HEK293 (cell line): Measurements from ENCODE around the gene ADAMTSL5.

ENCODE experiments used
- CTCF ChIA-PET: fragments of 350-600 bp; formaldehyde crosslinking; extraction: SDS; loops from one replicate; lab custom pipeline; 2021; ENCODE audit warnings: antibody characterized with exemption; lab: Yijun Ruan, JAX
- POLR2A ChIA-PET: fragments of 300-600 bp; formaldehyde crosslinking; extraction: SDS; loops from one replicate; lab custom pipeline; 2020; ENCODE audit warnings: antibody characterized with exemption, inconsistent platforms; lab: Yijun Ruan, JAX
- H3K27ac ChIP-seq: fragments of 200-500 bp; sonication (Bioruptor generic); 2 replicates; pipeline ENCODE4 v1.5.1; 2014; ENCODE audit warnings: low read depth, low read length, control low read depth, inconsistent platforms; ENCODE audit errors: extremely low read depth
- H3K36me3 ChIP-seq, 2 experiments: fragments of 200-500 bp in 1 of 2; sonication (Bioruptor generic) in 1 of 2; 1 replicate in 1 of 2; 2 replicates in 1 of 2; pipeline ENCODE4 v1.5.1; 2014 to 2017; ENCODE audit warnings: inconsistent platforms in 2 of 2, low read length in 2 of 2; ENCODE audit not compliant: control insufficient read depth in 2 of 2, insufficient read depth in 1 of 2
- H3K4me1 ChIP-seq: fragments of 200-500 bp; sonication (Bioruptor generic); 2 replicates; pipeline ENCODE4 v1.5.1; 2014; ENCODE audit warnings: mild to moderate bottlenecking, low read length, inconsistent platforms; ENCODE audit not compliant: control insufficient read depth, insufficient read depth
- H3K4me3 ChIP-seq: 2 replicates; pipeline ENCODE4 v1.5.1; 2011; ENCODE audit warnings: low read depth, mild to moderate bottlenecking, control low read depth, low read length, moderate library complexity
- H3K9me3 ChIP-seq: fragments of 200-500 bp; sonication (Bioruptor generic); 2 replicates; pipeline ENCODE4 v1.5.1; 2014; ENCODE audit warnings: low read depth, low read length, inconsistent platforms; ENCODE audit not compliant: control insufficient read depth, insufficient read depth
- GLIS2 ChIP-seq: fragments of 450-650 bp; formaldehyde crosslinking; IDR thresholded peaks from 2 replicates; pipeline ENCODE4 v1.5.1; 2016; ENCODE audit warnings: missing biosample characterization, missing genetic modification characterization
- HOXC10 ChIP-seq: sonication (generic); formaldehyde crosslinking; IDR thresholded peaks from 2 replicates; pipeline ENCODE4 v1.8.1; 2023; ENCODE audit warnings: mild to moderate bottlenecking, missing genetic modification reagents
- KLF1 ChIP-seq: fragments of 450-650 bp; formaldehyde crosslinking; IDR thresholded peaks from 2 replicates; pipeline ENCODE4 v1.5.1; 2016; ENCODE audit warnings: missing biosample characterization, missing genetic modification characterization
- SCRT2 ChIP-seq: fragments of 450-650 bp; formaldehyde crosslinking; IDR thresholded peaks from 2 replicates; pipeline ENCODE4 v1.5.1; 2016; ENCODE audit warnings: missing biosample characterization, missing genetic modification characterization
- ZBTB8A ChIP-seq: fragments of 450-650 bp; formaldehyde crosslinking; IDR thresholded peaks from 2 replicates; pipeline ENCODE4 v1.5.1; 2016; ENCODE audit warnings: missing biosample characterization, missing genetic modification characterization
- ZFP3 ChIP-seq: fragments of 450-650 bp; formaldehyde crosslinking; IDR thresholded peaks from 2 replicates; pipeline ENCODE4 v1.5.1; 2016; ENCODE audit warnings: low read depth, missing biosample characterization, missing genetic modification characterization
- ZNF121 ChIP-seq: fragments of 450-650 bp; formaldehyde crosslinking; IDR thresholded peaks from 2 replicates; pipeline ENCODE4 v1.5.1; 2016; ENCODE audit warnings: missing biosample characterization, missing genetic modification characterization
- ZNF157 ChIP-seq: fragments of 450-650 bp; formaldehyde crosslinking; IDR thresholded peaks from 2 replicates; pipeline ENCODE4 v1.5.1; 2016; ENCODE audit warnings: missing biosample characterization, missing genetic modification characterization
- ZNF16 ChIP-seq: fragments of 450-650 bp; formaldehyde crosslinking; IDR thresholded peaks from 2 replicates; pipeline ENCODE4 v1.5.1; 2016; ENCODE audit warnings: low read depth, missing biosample characterization, missing genetic modification characterization
- ZNF311 ChIP-seq: fragments of 450-650 bp; formaldehyde crosslinking; IDR thresholded peaks from 2 replicates; pipeline ENCODE4 v1.5.1; 2017; ENCODE audit warnings: missing biosample characterization, missing genetic modification characterization, borderline replicate concordance
- ZNF341 ChIP-seq: fragments of 450-650 bp; formaldehyde crosslinking; IDR thresholded peaks from 2 replicates; pipeline ENCODE4; 2016; ENCODE audit warnings: low read depth, missing biosample characterization, missing genetic modification characterization
- ZNF366 ChIP-seq: fragments of 450-650 bp; formaldehyde crosslinking; conservative IDR thresholded peaks from 2 replicates; pipeline ENCODE4 v1.5.1; 2016; ENCODE audit warnings: missing biosample characterization, missing genetic modification characterization
- ZNF549 ChIP-seq: fragments of 450-650 bp; IDR thresholded peaks from 2 replicates; pipeline ENCODE4 v1.5.1; 2018; ENCODE audit warnings: missing biosample characterization, missing genetic modification characterization, mild to moderate bottlenecking, inconsistent platforms, moderate library complexity
- ZNF626 ChIP-seq: fragments of 450-650 bp; sonication (Bioruptor Pico); formaldehyde crosslinking; IDR thresholded peaks from 2 replicates; pipeline ENCODE4 v1.5.1; 2018; ENCODE audit warnings: missing biosample characterization, missing genetic modification characterization, inconsistent platforms
- ZNF658 ChIP-seq: fragments of 450-650 bp; formaldehyde crosslinking; IDR thresholded peaks from 2 replicates; pipeline ENCODE4; 2016; ENCODE audit warnings: missing biosample characterization, missing genetic modification characterization
- ZNF768 ChIP-seq: fragments of 450-650 bp; formaldehyde crosslinking; IDR thresholded peaks from 2 replicates; pipeline ENCODE4 v1.5.1; 2018; ENCODE audit warnings: missing biosample characterization, mild to moderate bottlenecking, missing genetic modification characterization
- ZNF776 ChIP-seq: fragments of 450-650 bp; formaldehyde crosslinking; IDR thresholded peaks from 2 replicates; pipeline ENCODE4 v1.5.0; 2017; ENCODE audit warnings: missing biosample characterization, missing genetic modification characterization, borderline replicate concordance
- ZSCAN16 ChIP-seq: fragments of 450-650 bp; formaldehyde crosslinking; IDR thresholded peaks from 2 replicates; pipeline ENCODE4 v1.5.1; 2016; ENCODE audit warnings: missing biosample characterization, missing genetic modification characterization
- TF ChIP-seq, protein P1 (sequence below): fragments of 450-650 bp; formaldehyde crosslinking; IDR thresholded peaks from 2 replicates; pipeline ENCODE4 v1.5.1; 2016; ENCODE audit warnings: missing biosample characterization, missing genetic modification characterization
- TF ChIP-seq, protein P2 (sequence below): fragments of 450-650 bp; formaldehyde crosslinking; IDR thresholded peaks from 2 replicates; pipeline ENCODE4 v1.5.1; 2016; ENCODE audit warnings: missing biosample characterization, missing genetic modification characterization
- TF ChIP-seq, protein P3 (sequence below): fragments of 450-650 bp; formaldehyde crosslinking; IDR thresholded peaks from 2 replicates; pipeline ENCODE4 v1.5.1; 2016; ENCODE audit warnings: missing biosample characterization, missing genetic modification characterization
- TF ChIP-seq, protein P4 (sequence below): fragments of 450-650 bp; formaldehyde crosslinking; IDR thresholded peaks from 2 replicates; pipeline ENCODE4 v1.5.1; 2016; ENCODE audit warnings: missing biosample characterization, missing genetic modification characterization

Gene ADAMTSL5

DNA sequence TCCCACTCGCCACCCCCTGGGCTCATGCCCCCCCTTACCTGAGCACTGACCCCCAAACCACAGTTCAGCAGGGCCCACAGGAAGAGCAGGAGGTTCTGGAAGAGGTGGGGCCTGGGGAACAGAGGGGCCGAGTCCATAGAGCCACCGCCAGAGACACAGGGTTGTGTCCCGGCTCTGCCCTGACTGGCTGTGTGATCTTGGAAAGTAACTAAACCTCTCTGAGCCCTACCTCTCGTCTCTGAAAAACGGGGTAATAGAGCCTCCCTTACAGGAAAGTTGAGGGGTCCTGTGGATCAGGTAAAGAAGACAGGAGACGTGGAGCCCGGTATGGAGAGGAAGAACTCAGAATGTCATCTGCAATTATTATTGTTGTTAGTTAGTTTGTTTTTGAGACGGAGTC, 2.0 kb downstream of the ADAMTSL5 start:
- Histone ChIP-seq H3K27ac (no peak overlapping the region), H3K4me1 (no peaks in the 10 kb centered on the region), H3K9me3 (no peaks in the 10 kb centered on the region), H3K36me3 (no peaks in the 10 kb centered on the region), H3K4me3 (no peak overlapping the region)
- ChIA-PET POLR2A (no interaction called here), CTCF (no interaction called here)
- TF ChIP-seq ZSCAN16 (tag by site-specific recombination) (no peak), ZNF121 (tag by site-specific recombination) (no peak), ZNF768 (peak; percentile 78; the same call in 1 of the 2 replicates), ZNF341 (tag by site-specific recombination) (no peak), SCRT2 (no peak), ZBTB8A (no peak), ZNF311 (tag by site-specific recombination) (no peak)
- TF ChIP-seq, protein P1, sequence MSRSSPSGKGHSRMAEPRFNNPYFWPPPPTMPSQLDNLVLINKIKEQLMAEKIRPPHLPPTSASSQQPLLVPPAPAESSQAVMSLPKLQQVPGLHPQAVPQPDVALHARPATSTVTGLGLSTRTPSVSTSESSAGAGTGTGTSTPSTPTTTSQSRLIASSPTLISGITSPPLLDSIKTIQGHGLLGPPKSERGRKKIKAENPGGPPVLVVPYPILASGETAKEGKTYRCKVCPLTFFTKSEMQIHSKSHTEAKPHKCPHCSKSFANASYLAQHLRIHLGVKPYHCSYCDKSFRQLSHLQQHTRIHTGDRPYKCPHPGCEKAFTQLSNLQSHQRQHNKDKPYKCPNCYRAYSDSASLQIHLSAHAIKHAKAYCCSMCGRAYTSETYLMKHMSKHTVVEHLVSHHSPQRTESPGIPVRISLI (tag by site-specific recombination): no peak

DNA sequence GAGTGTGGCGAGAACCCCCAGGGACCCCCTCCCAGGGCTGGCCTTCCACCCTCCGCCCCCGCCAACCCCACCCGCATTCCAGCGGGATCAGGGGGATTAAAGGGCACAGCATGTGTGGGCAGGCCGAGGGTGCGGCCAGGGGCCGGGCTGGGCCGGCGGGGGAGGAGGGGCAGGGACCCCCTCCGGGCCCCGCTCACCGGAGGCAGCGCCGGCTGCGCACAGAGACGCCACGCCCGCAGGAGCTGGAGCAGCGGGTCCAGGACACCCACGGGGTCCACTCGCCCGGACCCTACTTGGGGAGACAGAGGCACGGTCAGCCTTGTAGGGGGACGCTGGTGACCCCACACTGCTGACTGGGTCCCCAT, 2.4 kb downstream of the ADAMTSL5 start:
- Histone ChIP-seq H3K4me3 (no peak overlapping the region), H3K4me1 (no peaks in the 10 kb centered on the region), H3K9me3 (no peaks in the 10 kb centered on the region), H3K36me3 (no peaks in the 10 kb centered on the region), H3K27ac (no peak overlapping the region)
- ChIA-PET CTCF (no interaction called here), POLR2A (no interaction called here)
- TF ChIP-seq ZNF658 (tag by site-specific recombination) (no peak), KLF1 (tag by site-specific recombination) (peak; percentile 58), ZNF549 (tag by site-specific recombination) (no peak), HOXC10 (CRISPR knock-in tag) (no peak)

DNA sequence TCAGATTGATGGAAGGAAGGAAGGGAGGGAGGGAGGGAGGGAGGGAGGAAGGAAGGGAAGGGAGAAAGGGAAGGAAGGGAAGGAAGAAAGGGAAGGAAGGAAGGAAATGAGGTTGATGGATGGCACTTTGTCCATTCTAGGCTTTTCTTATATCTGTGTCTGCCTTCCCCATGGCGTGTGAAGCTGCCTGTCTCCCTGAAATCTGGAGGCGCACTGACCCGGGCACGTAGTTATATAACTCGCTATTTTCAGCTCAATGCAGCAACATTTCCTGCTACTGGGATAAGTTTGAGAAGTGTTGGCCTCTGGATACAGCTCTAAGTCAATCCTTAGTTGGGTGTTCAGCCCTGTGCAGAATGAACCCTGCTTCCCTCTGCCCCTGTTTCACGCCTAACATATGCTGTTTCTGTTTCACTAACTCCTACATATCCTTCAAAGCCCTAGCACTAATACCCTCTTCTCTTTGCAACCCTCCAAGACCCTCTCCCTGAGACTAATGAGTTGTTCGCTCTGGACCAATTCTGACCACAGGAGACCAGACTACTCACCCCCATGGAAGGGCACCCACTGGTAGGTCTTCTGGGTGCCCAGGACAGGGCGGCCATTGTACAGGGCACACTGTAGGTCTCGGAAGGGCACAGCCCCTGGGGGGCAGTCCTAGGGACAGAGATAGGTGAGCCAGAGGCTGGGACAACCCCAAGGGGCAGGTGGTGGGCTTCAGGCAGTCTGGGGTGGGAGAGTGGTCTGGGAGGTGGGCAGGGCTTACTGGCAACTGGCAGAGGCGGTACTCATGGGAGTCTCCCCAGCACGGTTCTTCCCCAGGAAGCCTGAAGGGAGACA, 3.0 kb downstream of the ADAMTSL5 start:
- H3K4me1 ChIP-seq: no peaks in the 10 kb centered on the region
- POLR2A ChIA-PET: no interaction called here

More for the DNA sequence above, 3.0 kb downstream of the ADAMTSL5 start:
- no peaks in the 10 kb centered on the region for H3K36me3 ChIP-seq
- H3K9me3 ChIP-seq: no peaks in the 10 kb centered on the region
- no peak overlapping the region for H3K4me3 ChIP-seq
- TF ChIP-seq ZFP3 (tag by site-specific recombination) (peak; percentile 99), ZNF16 (tag by site-specific recombination) (no peak), ZNF366 (tag by site-specific recombination) (peak; percentile 47), ZNF626 (tag by site-specific recombination) (no peak), ZNF776 (no peak), ZBTB8A (peak; percentile 74), GLIS2 (tag by site-specific recombination) (peak; percentile 22; the same call in 1 of the 2 replicates), ZNF157 (tag by site-specific recombination) (no peak)
- TF ChIP-seq, protein P2, sequence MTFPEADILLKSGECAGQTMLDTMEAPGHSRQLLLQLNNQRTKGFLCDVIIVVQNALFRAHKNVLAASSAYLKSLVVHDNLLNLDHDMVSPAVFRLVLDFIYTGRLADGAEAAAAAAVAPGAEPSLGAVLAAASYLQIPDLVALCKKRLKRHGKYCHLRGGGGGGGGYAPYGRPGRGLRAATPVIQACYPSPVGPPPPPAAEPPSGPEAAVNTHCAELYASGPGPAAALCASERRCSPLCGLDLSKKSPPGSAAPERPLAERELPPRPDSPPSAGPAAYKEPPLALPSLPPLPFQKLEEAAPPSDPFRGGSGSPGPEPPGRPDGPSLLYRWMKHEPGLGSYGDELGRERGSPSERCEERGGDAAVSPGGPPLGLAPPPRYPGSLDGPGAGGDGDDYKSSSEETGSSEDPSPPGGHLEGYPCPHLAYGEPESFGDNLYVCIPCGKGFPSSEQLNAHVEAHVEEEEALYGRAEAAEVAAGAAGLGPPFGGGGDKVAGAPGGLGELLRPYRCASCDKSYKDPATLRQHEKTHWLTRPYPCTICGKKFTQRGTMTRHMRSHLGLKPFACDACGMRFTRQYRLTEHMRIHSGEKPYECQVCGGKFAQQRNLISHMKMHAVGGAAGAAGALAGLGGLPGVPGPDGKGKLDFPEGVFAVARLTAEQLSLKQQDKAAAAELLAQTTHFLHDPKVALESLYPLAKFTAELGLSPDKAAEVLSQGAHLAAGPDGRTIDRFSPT: peak; percentile 46; the same call in 1 of the 2 replicates
- TF ChIP-seq, protein P3, sequence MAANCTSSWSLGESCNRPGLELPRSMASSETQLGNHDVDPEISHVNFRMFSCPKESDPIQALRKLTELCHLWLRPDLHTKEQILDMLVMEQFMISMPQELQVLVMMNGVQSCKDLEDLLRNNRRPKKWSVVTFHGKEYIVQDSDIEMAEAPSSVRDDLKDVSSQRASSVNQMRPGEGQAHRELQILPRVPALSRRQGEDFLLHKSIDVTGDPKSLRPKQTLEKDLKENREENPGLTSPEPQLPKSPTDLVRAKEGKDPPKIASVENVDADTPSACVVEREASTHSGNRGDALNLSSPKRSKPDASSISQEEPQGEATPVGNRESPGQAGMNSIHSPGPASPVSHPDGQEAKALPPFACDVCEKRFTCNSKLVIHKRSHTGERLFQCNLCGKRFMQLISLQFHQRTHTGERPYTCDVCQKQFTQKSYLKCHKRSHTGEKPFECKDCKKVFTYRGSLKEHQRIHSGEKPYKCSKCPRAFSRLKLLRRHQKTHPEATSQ (tag by site-specific recombination): no peak
- TF ChIP-seq, protein P4, sequence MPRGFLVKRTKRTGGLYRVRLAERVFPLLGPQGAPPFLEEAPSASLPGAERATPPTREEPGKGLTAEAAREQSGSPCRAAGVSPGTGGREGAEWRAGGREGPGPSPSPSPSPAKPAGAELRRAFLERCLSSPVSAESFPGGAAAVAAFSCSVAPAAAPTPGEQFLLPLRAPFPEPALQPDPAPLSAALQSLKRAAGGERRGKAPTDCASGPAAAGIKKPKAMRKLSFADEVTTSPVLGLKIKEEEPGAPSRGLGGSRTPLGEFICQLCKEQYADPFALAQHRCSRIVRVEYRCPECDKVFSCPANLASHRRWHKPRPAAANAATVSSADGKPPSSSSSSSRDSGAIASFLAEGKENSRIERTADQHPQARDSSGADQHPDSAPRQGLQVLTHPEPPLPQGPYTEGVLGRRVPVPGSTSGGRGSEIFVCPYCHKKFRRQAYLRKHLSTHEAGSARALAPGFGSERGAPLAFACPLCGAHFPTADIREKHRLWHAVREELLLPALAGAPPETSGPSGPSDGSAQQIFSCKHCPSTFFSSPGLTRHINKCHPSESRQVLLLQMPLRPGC (tag by site-specific recombination): no peak
- CTCF ChIA-PET: interaction anchor here (0.7 to 1.3 kb wide), 2 partner anchors 36 to 232 kb away, joined by 3 read pairs; no protein-coding TSS in a partner anchor
- H3K27ac ChIP-seq: no peak overlapping the region
